ENCODE data around the gene CSF3. TPM values are rescaled to one million over a fixed set of nuclear protein-coding genes. Genes with fewer than 3 reads are reported as not detected.
"Not testable (repeated sequence)": the region's sequence is repeated elsewhere in the genome, so short reads cannot be mapped to it uniquely, and the experiment has no call there.

Gene CSF3
- total RNA-seq, 1 experiment from 2014 or later = not detected

GRCh38 chr17:40000161-40000560 is 15.1 kb upstream of the CSF3 start:
- Mint-ChIP-seq H3K36me3 (peaks cover 24% of the 10 kb centered on the region), H3K27me3 (ENCODE audit: low read depth) (no peaks in the 10 kb centered on the region), H3K4me3 (no peak overlapping the region), H3K4me1 (no peaks in the 10 kb centered on the region), H3K27ac (no peak overlapping the region), H3K9me3 (no peaks in the 10 kb centered on the region)
- ChIA-PET CTCF (interaction anchor here (0.8 to 2.0 kb wide), 5 partner anchors 13 to 168 kb away, joined by 3 to 8 read pairs (median 4); no protein-coding TSS in a partner anchor), POLR2A (interaction anchor here (0.7 kb wide), 1 partner anchor 31 kb away, joined by 3 read pairs; no protein-coding TSS in a partner anchor)
- TF ChIP-seq ELF4 (CRISPR knock-in tag; IDR thresholded peaks at IDR 0.05; ENCODE audit: low read depth) (no peak), ZNF671 (CRISPR knock-in tag; IDR thresholded peaks at IDR 0.05) (no peak), NFATC4 (CRISPR knock-in tag; IDR thresholded peaks at IDR 0.05) (no peak), ZNF281 (CRISPR knock-in tag; IDR thresholded peaks at IDR 0.05) (no peak), E2F4 (CRISPR knock-in tag; IDR thresholded peaks at IDR 0.05; ENCODE audit: borderline replicate concordance, low read depth) (no peak), TEAD1 (CRISPR knock-in tag; IDR thresholded peaks at IDR 0.05) (no peak), TCF7 (CRISPR knock-in tag; IDR thresholded peaks at IDR 0.05; ENCODE audit: low read depth) (no peak), MLX (CRISPR knock-in tag; IDR thresholded peaks at IDR 0.05) (no peak), E2F1 (CRISPR knock-in tag; IDR thresholded peaks at IDR 0.05) (no peak), ZNF232 (CRISPR knock-in tag; IDR thresholded peaks at IDR 0.05) (no peak), E2F5 (CRISPR knock-in tag; IDR thresholded peaks at IDR 0.05) (no peak)
- ATAC-seq = no peak
- no peak for DNase-seq (ENCODE audit: low spot score)

- H3K4me3 Mint-ChIP-seq; POLR2A ChIA-PET; ATAC-seq; DNase-seq (ENCODE audit: low spot score); H3K4me1 Mint-ChIP-seq; H3K27me3 Mint-ChIP-seq (ENCODE audit: low read depth); H3K27ac Mint-ChIP-seq; H3K9me3 Mint-ChIP-seq: not testable (repeated sequence)
- peaks cover 14% of the 10 kb centered on the region for H3K36me3 Mint-ChIP-seq
- CTCF ChIA-PET = interaction anchor here (1.3 to 1.9 kb wide), 2 partner anchors 12 to 85 kb away, joined by 3 to 6 read pairs; no protein-coding TSS in a partner anchor
Measured at GRCh38 chr17:40001335-40001734, 13.9 kb upstream of the CSF3 start.

GRCh38 chr17:40004072-40004471 is 11.2 kb upstream of the CSF3 start:
- H3K4me1 Mint-ChIP-seq = no peaks in the 10 kb centered on the region
- no peaks in the 10 kb centered on the region for H3K36me3 Mint-ChIP-seq
- no peaks in the 10 kb centered on the region for H3K27me3 Mint-ChIP-seq (ENCODE audit: low read depth)
- H3K4me3 Mint-ChIP-seq = no peak overlapping the region
- H3K9me3 Mint-ChIP-seq = no peaks in the 10 kb centered on the region
- no peak overlapping the region for H3K27ac Mint-ChIP-seq
- ChIA-PET CTCF (no interaction called here), POLR2A (no interaction called here)
- no peak for ATAC-seq
- DNase-seq (ENCODE audit: low spot score) = no peak
- TF ChIP-seq ZNF121 (CRISPR knock-in tag; IDR thresholded peaks at IDR 0.05) (no peak), PRDM15 (CRISPR knock-in tag; IDR thresholded peaks at IDR 0.05) (no peak), ZNF263 (CRISPR knock-in tag; IDR thresholded peaks at IDR 0.05; ENCODE audit: low read depth) (no peak), RORB (CRISPR knock-in tag; IDR thresholded peaks at IDR 0.05) (no peak), ZNF512 (CRISPR knock-in tag; IDR thresholded peaks at IDR 0.05; ENCODE audit: borderline replicate concordance) (no peak), ZNF396 (CRISPR knock-in tag; IDR thresholded peaks at IDR 0.05; ENCODE audit: borderline replicate concordance) (no peak), TEAD4 (CRISPR knock-in tag; IDR thresholded peaks at IDR 0.05) (no peak), CREB1 (CRISPR knock-in tag; IDR thresholded peaks at IDR 0.05) (no peak)
